CD1c-positive myeloid dendritic cell (primary cell): ENCODE data around the gene CERS1.
A peak's percentile ranks its signal among the peaks of the same experiment; 100 is the strongest.

ENCODE experiments used
- DNase-seq: peaks from one replicate; pipeline ENCODE4 v3.0.0-alpha.2; 2016; ENCODE audit errors: extremely low spot score

Gene CERS1, protein sequence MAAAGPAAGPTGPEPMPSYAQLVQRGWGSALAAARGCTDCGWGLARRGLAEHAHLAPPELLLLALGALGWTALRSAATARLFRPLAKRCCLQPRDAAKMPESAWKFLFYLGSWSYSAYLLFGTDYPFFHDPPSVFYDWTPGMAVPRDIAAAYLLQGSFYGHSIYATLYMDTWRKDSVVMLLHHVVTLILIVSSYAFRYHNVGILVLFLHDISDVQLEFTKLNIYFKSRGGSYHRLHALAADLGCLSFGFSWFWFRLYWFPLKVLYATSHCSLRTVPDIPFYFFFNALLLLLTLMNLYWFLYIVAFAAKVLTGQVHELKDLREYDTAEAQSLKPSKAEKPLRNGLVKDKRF

GRCh38 chr19:18895824-18896341 lies at the start of gene CERS1:
Gene CERS1 (minus strand): TSS chr19:18896158. CDS start chr19:18896072, 86 bp downstream.
- peak; percentile 6 for DNase-seq

- DNase-seq: no peak
Observed at GRCh38 chr19:18945297-18945696, 49.3 kb upstream of the CERS1 start.

DNA sequence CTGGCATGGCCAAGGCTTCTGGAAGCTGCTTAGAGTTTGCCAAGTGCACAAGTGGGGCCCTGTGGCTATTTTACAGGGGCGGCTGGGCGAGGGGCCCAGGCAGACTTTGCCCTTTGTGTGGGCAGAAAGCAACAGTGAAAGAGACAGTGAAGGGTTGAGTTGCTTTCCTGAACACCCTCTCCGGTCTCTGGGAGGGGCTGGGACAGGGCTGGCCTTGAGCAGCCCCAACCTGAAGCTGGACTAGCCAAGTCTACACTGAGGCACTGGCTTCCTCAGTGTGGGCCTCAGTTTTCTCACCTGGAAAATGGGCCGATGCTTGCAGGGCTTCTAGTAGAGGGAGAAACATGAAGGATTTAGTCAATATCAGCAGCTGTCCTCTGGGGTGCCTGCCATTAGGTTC lies 47.5 kb upstream of the CERS1 start:
- DNase-seq: no peak

DNA sequence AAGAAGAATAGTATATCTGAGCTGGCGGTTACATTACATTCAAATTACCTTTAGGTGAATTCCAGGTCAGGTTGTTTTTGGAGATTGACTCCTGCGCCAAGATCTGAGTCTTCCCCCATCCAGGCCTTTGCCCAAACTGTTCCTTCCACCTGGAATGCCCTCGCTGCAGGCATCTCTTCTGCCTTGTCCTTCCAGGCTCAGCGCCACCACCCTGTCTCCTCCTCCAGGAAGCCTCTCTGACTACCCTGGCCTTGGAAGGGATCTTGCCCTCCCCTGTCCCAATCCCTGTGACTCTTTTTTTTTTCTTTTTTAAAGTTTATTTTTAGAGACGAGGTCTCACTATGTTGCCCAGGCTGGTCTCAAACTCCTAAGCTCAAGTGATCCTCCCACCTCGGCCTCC lies 46.7 kb upstream of the CERS1 start:
- no peak for DNase-seq

DNA sequence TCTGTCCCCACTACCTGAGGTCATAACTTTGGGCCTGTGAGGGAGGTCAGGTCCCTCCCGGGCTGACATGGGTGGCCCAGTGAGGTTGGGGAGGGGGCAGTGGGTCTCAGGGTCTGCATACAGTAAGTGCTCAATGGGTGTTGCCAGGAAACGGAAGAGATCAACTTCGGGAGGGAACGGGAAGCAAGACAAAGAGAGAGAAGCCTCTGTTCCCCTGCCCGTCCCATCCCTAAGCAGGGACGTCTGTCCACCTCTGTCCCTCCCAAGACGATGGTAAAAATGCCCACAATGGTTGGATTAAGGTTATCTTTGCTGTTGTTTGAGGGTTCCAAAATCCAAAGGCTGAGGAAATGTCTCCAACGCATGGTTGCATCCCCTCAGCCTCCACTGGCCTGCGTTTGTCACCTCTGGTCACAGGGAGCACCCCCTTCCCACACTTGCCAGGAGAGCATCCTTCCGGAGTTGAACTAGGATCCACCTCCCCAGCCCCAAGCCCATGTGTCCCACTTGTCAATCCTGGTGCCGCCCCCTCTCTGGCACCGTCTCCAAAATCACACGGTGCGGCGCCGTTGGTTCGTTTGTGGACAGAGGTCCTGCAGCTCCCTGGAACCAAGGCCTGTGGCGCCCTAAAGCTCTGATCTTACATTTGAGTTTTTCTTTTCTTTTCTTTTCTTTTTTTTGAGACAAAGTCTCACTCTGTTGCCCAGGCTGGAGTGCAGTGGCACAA lies 45.8 kb upstream of the CERS1 start:
- no peak for DNase-seq

DNA sequence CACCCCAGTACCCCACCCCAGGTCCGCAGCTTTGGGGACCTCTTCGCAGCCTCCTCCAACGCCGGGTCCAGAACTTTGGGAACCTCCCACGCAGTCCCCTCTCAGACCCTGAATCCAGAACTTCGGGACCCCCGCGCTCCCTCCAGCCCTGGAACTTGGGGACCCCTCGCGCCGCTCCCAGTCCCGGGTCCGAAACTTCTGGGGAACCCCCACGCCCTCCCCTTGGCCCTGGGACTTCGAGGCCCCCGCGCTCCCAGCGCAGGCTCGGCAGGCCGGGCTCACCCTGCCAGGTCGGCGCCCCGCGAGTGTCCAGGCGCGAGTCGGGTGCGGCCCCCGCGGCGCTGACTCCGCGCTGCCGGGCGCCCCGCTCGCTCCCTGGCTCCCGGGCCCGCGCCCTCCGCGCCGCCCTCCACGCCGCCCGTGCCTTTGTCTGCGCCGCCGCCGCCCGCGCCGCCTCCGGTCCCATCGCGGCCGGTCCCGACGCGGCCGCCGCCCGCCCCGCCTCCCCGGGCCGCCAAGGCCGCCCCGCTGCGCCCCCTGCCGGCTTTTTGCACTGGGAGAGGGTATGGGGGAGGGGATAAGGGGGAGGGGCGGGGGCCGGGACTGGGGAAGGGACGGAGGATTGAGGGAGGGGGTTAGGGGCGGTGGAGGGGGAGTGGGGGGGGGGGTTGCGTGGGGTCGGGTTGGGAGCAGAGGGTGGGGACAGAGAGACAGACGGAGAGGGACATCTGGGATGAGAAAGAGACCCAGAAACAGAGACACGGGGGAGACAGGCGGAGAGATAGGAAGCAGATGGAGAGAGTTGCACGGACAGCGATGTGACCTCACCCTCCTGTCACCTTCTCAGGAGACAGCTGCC lies 45.0 kb upstream of the CERS1 start, which contains the start of gene HOMER3:
Gene HOMER3 (minus strand): TSS at position 449 of the 859 bp plus-strand sequence. CDS start 2,235 bp downstream, outside the sequence.
- peak; percentile 80 for DNase-seq

GRCh38 chr19:18939922-18940768 lies 44.2 kb upstream of the CERS1 start:
- peak; percentile 22 for DNase-seq

GRCh38 chr19:18939163-18939562 lies 43.2 kb upstream of the CERS1 start:
- DNase-seq: no peak

DNA sequence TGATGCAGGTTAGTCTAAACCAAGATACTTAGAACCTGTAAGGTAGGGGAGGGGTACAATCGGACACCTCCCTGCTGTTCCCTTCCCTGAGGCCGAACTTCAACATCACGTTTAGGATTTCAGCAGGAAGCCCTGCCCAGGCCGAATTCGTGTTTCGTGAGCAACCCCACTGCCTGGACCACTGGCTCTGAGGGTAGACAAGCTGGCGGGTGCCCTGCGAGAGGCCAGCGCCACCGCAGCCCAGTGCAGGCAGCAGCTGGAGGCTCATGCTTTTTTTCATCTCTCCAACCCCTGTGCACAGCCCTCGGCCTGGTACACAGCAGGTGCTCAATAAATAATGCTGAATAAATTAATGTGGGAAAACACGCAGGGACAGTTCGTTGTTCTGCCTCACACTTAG lies 37.3 kb upstream of the CERS1 start:
- no peak for DNase-seq

- peak; percentile 87 for DNase-seq
Observed at GRCh38 chr19:18932216-18932841, 36.4 kb upstream of the CERS1 start.

DNA sequence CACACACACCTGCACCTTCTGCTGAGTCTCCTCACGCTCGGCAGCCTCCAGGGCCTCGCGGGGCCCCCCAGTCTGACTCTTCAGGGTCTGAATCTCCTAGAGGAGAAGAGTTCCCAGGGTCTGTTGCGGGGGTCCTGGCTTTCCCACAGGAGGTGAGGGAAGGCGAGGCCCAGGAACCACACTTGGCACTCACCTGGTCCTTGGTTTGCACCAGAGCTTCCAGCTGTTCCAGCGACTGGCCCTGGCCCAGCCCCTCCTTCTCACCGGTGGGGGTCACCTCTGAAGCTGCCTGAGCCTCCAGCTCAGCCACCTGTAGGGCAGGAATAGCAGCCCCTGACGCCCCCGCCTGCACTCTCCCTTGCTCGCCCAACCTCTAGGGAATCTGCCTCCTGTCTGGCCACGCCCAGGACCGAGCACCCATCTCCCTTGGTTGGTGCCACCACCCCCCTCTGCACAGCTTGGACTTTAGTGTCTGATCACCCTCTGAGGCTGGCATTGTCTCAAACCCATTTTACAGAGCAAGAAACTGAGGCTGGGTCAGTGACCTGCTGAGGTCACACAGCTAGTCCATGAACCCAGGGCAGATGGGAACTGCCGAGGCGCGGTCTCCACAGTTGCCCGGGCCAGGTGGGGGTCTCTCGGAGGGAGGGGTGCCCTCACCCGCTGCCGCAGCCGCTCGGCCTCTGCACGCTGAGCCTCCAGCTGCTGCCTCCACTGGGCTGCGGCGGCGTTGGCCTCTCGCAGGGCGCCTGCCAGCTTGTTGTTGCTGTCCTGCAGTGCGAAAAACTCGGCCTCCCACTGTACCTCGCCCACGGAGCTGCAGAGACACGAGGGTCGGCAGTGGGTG lies 35.6 kb upstream of the CERS1 start:
- DNase-seq: no peak

DNA sequence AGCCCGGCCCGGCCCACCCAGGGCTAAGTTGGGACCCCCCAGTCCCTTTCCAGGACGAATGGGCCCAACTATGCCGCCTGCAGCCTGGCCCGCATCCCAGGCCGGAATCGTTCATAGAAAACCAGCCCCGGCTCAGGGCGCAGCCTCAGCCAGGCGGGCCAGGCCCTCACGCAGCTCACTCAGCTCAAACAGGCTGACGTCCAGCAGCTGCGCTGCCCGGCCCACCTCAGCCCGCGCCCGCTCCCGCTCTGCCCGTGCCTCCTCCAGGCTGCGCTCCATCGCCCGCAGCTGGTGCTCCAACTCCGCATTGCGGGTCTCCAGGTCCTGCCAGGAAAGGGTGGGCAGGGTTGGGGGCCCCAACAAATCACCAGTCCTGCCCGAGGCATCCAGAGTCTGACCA lies 33.4 kb upstream of the CERS1 start:
- DNase-seq: no peak

DNA sequence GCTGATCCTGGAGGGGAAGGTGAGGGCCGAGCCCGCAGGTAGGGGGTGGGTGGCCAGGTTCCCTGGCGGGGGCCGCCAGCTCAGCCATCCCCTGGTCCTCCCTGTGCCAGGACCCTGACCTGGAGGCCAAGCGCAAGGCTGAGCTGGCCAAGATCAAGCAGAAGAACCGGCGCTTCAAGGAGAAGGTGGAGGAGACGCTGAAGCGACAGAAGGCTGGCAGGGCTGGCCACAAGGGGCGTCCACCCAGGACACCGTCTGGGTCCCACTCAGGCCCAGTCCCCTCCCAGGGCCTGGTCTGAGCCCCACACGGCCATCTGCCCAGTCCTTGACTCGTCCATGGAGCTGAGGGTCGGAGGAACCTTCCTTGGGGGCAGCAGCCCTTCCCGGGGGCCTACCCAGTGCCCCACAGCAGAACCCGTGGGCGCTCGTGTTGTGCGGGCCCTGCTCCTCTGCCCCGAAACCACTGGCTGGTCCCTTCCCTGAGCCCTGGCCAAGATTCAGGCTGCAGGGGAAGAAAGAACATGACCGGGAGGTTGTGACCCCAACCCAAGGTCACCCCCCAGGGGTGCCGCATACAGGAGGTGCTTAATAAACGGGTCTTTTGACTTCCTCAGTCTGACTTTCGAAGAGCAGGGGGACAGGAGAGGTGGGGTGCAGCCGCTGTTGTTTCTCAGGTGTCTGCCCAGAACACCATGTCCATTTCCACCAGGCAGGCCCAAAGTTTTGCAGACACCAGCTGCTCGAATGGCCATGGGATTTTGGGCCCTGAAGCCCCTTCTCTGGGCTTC lies 32.3 kb upstream of the CERS1 start:
- no peak for DNase-seq

GRCh38 chr19:18924684-18925213 lies 28.8 kb upstream of the CERS1 start:
- no peak for DNase-seq

DNA sequence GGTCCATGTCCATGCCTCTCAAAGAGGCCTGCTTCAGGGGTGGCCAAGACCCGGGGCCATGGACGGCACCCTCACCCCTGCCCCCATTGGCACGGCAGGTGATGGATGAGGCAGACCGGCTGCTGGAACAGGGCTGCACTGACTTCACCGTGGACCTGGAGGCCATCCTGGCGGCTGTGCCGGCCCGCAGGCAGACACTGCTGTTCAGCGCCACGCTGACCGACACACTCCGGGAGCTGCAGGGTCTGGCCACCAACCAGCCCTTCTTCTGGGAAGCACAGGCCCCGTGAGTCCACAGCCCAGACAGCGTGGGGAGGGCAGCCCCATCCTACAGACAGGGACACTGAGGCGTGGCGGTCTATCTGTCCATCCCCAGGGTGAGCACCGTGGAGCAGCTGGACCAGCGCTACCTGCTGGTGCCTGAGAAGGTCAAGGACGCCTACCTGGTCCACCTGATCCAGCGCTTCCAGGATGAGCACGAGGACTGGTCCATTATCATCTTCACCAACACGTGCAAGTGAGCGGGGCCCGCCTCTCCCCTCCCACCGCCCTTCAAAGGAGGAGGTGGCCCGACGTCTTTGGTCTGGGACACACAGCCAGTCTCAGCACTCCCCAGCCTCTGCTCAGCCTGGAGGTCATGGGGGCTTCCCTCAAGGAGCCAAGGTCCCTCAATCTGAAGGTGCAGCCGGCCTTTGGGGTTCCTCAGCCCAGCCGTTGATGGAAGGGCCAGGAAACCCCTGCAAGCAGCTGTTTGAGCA lies 26.4 kb upstream of the CERS1 start:
- DNase-seq: no peak

GRCh38 chr19:18921593-18921992 lies 25.6 kb upstream of the CERS1 start:
- DNase-seq: no peak

DNA sequence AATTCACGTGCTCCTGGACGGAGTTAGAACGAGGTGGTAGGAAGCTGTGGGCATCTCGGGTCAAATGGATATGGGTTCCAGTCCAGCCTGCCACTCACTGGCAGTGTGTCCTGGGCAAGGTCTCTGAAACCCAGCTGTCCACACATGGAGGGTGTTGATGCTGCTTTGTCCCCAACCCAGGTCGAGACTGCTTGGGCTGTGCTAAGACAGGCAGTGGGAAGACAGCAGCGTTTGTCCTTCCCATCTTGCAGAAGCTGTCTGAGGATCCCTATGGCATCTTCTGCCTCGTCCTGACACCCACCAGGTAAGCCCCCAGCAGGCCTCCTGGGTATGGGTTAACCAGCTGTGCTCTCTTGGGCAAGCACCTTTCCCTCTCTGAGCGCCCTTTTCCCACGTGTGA lies 24.4 kb upstream of the CERS1 start:
- DNase-seq: no peak

DNA sequence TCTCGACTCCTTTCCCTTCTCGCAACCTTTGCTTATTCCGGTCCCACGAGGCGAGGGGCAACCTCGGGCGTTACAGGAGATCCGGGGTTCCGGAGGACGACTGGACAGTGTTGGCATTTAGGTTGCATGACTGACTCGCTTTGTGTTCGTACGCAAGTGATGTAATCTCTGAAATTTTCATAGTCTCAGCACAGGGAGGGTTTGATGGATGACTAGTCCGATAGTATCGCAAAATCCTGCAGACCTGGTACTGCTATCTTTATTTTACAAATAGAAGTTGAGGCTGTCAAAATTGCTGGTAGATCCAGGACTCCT lies 23.9 kb upstream of the CERS1 start:
- DNase-seq: no peak
